AG04449 (cell line): Measurements from ENCODE around the gene FAM210B.

Source experiments
- CTCF ChIA-PET: fragments of 350-600 bp; formaldehyde crosslinking; extraction: SDS; loops from one replicate; lab custom pipeline; 2021; ENCODE audit warnings: antibody characterized with exemption; lab: Yijun Ruan, JAX
- POLR2A ChIA-PET: fragments of 400-600, 350-600 bp; formaldehyde crosslinking; extraction: SDS; loops from one replicate; lab custom pipeline; 2020; ENCODE audit warnings: antibody characterized with exemption, inconsistent platforms; lab: Yijun Ruan, JAX
- DNase-seq: peaks from one replicate; pipeline ENCODE4 v3.0.0-alpha.2; 2010; ENCODE audit warnings: low read depth, low spot score
- H3K4me3 ChIP-seq: 2 replicates; pipeline ENCODE4 v1.5.1; 2011; ENCODE audit warnings: low read depth, mild to moderate bottlenecking, control low read depth, low read length
- CTCF ChIP-seq: IDR thresholded peaks from one replicate; pipeline ENCODE4 v1.5.1; 2011; ENCODE audit warnings: mild to moderate bottlenecking, moderate library complexity, low read length, control low read depth, inconsistent platforms; ENCODE audit not compliant: insufficient read depth; ENCODE audit errors: missing control alignments

FAM210B gene

GRCh38 chr20:56391596-56392131 lies 32.9 kb downstream of the FAM210B start:
- TF ChIP-seq CTCF = no peak
- no peak for DNase-seq
- POLR2A ChIA-PET = interaction anchor here (1.0 to 1.5 kb wide), 3 partner anchors 20 to 102 kb away, joined by 4 to 6 read pairs (median 6); partner anchors contain the start of gene CASS4
- CTCF ChIA-PET = interaction anchor here (0.7 to 1.5 kb wide), 3 partner anchors 8 to 46 kb away, joined by 3 to 4 read pairs (median 3); no protein-coding TSS in a partner anchor
- H3K4me3 ChIP-seq = peak overlapping the region; percentile 92

- peak within 1 kb of the TSS; percentile 92 for H3K4me3 ChIP-seq
- ChIA-PET POLR2A (interaction anchor here (1.0 to 1.5 kb wide), 3 partner anchors 20 to 101 kb away, joined by 4 to 6 read pairs (median 6); partner anchors contain the start of gene CASS4), CTCF (interaction anchor here (0.7 to 1.5 kb wide), 4 partner anchors 8 to 124 kb away, joined by 3 to 4 read pairs (median 3); no protein-coding TSS in a partner anchor)
- peak; percentile 99 for DNase-seq
- no peak for TF ChIP-seq CTCF
Observed at GRCh38 chr20:56392132-56392880, 33.5 kb downstream of the FAM210B start, which contains the start of the genes AURKA and CSTF1. Gene AURKA (minus strand): TSS chr20:56392215. CDS start chr20:56388197, 4,018 bp downstream. Gene CSTF1 (plus strand): TSS chr20:56392645. CDS start chr20:56395553, 2,908 bp downstream.

GRCh38 chr20:56392881-56393482 lies 34.2 kb downstream of the FAM210B start:
- ChIA-PET CTCF (interaction anchor here (0.6 to 1.5 kb wide), 4 partner anchors 12 to 123 kb away, joined by 3 to 4 read pairs (median 3); no protein-coding TSS in a partner anchor), POLR2A (interaction anchor here (1.3 kb wide), 1 partner anchor 47 kb away, joined by 6 read pairs; no protein-coding TSS in a partner anchor)
- no peak for TF ChIP-seq CTCF
- no peak for DNase-seq
- H3K4me3 ChIP-seq = peak overlapping the region; percentile 92

- no peak for TF ChIP-seq CTCF
- CTCF ChIA-PET = interaction anchor here (0.6 to 1.5 kb wide), 3 partner anchors 12 to 70 kb away, joined by 3 read pairs; no protein-coding TSS in a partner anchor
- POLR2A ChIA-PET = no interaction called here
- H3K4me3 ChIP-seq = peak overlapping the region; percentile 92
- no peak for DNase-seq
Observed at GRCh38 chr20:56393653-56394052, 34.9 kb downstream of the FAM210B start.

GRCh38 chr20:56395166-56395565 lies 36.4 kb downstream of the FAM210B start:
- H3K4me3 ChIP-seq = no peak overlapping the region
- CTCF ChIA-PET = interaction anchor here (1.1 to 4.8 kb wide), 4 partner anchors 9 to 120 kb away, joined by 3 to 35 read pairs (median 4); no protein-coding TSS in a partner anchor
- TF ChIP-seq CTCF = no peak
- no peak for DNase-seq
- POLR2A ChIA-PET = interaction anchor here (1.0 kb wide), 1 partner anchor 16 kb away, joined by 3 read pairs; no protein-coding TSS in a partner anchor
